BJ (cell line): Measurements from ENCODE around the gene HLA-F. TPM values are rescaled to one million over a fixed set of nuclear protein-coding genes. Genes with fewer than 3 reads are reported as not detected.

Source experiments
- CTCF ChIA-PET: fragments of 350-600 bp; formaldehyde crosslinking; extraction: SDS; loops from one replicate; lab custom pipeline; 2021; ENCODE audit warnings: antibody characterized with exemption, inconsistent platforms; lab: Yijun Ruan, JAX
- POLR2A ChIA-PET: fragments of 300-600 bp; sonication (Branson Sonifier 250); formaldehyde crosslinking; extraction: SDS; loops from one replicate; lab custom pipeline; 2021; ENCODE audit warnings: antibody characterized with exemption; lab: Charles Lee
- DNase-seq: peaks from one replicate; pipeline ENCODE4 v3.0.0-alpha.2; 2011; ENCODE audit warnings: low read depth
- H3K27me3 ChIP-seq: 2 replicates; pipeline ENCODE4 v1.6.0; 2011; ENCODE audit warnings: low read length; ENCODE audit not compliant: control insufficient read depth, insufficient read depth
- H3K36me3 ChIP-seq: 2 replicates; pipeline ENCODE4 v1.5.1; 2011; ENCODE audit warnings: low read length; ENCODE audit not compliant: control insufficient read depth, insufficient read depth
- H3K4me3 ChIP-seq: 2 replicates; pipeline ENCODE4 v1.5.1; 2011; ENCODE audit warnings: low read depth, mild to moderate bottlenecking, control low read depth, low read length
- polyA plus RNA-seq: library from polyadenylated mRNA; depleted of rRNA; stranded (reverse); fragments of >200 nt; gene quantifications from 2 replicates; pipeline ENCODE4 v1.2.3, GENCODE V29; 2011
- TF ChIP-seq, protein P1 (sequence below): IDR thresholded peaks from 2 replicates; pipeline ENCODE4 v1.5.1; 2011; ENCODE audit warnings: low read depth, mild to moderate bottlenecking, control low read depth, inconsistent platforms, low read length, moderate library complexity; ENCODE audit not compliant: insufficient read depth

Gene HLA-F
- polyA plus RNA-seq, 1 experiment, result 30.7 TPM

DNA sequence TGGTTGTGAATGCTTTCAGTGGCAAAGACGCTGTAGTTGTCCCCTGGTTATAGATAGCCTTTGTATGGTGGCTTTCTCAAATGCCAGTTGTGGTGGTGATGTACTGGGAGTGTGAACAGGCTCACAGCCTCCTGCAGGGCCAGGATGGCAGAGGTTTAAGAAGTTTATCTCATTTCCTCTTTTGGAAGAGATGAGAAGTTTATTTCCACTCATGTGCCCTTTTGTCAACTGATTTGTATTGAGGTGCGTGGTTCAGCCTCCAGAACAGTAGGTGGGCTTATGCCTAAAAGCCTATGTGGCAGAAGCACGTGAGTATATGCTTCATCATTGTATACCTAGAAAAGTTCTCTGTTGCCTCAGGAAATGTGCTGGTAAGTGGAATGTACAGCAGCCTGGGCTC, 28.6 kb upstream of the HLA-F start:
- POLR2A ChIA-PET, result no interaction called here
- no peak for DNase-seq
- CTCF ChIA-PET, result interaction anchor here (1.6 to 4.1 kb wide), 2 partner anchors 41 to 156 kb away, joined by 4 to 30 read pairs; no protein-coding TSS in a partner anchor
- TF ChIP-seq, protein P1, sequence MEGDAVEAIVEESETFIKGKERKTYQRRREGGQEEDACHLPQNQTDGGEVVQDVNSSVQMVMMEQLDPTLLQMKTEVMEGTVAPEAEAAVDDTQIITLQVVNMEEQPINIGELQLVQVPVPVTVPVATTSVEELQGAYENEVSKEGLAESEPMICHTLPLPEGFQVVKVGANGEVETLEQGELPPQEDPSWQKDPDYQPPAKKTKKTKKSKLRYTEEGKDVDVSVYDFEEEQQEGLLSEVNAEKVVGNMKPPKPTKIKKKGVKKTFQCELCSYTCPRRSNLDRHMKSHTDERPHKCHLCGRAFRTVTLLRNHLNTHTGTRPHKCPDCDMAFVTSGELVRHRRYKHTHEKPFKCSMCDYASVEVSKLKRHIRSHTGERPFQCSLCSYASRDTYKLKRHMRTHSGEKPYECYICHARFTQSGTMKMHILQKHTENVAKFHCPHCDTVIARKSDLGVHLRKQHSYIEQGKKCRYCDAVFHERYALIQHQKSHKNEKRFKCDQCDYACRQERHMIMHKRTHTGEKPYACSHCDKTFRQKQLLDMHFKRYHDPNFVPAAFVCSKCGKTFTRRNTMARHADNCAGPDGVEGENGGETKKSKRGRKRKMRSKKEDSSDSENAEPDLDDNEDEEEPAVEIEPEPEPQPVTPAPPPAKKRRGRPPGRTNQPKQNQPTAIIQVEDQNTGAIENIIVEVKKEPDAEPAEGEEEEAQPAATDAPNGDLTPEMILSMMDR, result no peak
- no peaks in the 10 kb centered on the region for H3K36me3 ChIP-seq
- no peak overlapping the region for H3K4me3 ChIP-seq
- H3K27me3 ChIP-seq, result no peaks in the 10 kb centered on the region

DNA sequence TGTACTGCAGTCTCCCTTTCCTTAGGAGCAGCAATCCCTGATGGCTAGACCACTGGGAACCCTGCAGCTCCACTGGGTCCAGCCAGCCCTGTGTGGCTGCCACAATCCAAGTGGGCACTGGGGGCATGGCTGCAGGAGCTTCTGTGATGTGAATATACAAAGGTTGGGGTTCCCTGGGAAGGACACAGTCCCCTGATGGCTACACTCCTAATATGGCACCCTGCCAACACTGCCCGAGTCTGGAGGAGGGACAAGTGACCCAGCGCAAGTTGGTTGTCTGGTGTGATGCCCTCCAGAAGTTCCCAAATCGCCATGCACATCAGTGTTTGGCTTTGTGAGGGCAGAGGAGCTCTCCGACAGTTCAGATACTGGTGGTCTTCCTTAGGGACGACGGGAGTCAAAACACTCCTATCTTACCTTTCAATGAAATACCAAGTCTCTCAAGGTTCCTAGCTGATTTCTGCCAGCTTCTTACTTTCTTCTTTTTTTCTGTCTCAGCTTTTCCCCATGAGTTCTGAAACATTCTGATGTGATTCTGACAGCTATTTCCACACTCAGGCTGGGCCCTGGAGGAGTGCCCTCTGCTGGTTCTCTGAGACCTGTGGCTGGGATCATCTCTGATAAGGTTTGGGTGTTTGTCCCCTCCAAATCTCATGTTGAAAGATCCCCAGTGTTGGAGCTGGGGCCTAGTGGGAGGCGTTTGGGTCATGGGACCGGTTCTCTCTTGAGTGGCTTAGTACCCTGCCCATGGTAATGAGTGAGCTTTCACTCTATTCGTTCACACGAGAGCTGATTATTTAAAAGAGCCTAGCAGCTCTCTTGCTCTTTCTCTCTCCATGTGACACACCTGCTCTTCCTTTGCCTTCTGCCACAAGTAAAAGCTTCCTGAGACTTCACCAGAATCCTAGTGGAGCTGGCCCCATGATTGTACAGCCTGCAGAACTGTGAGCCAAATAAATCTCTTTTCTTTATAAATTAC, 26.8 kb upstream of the HLA-F start:
- no peak for DNase-seq
- H3K27me3 ChIP-seq, result no peaks in the 10 kb centered on the region
- CTCF ChIA-PET, result interaction anchor here (0.6 to 4.1 kb wide), 15 partner anchors 8 to 317 kb away, joined by 3 to 34 read pairs (median 3); no protein-coding TSS in a partner anchor
- no peak overlapping the region for H3K4me3 ChIP-seq
- POLR2A ChIA-PET, result interaction anchor here (0.6 kb wide), 1 partner anchor 587 kb away, joined by 3 read pairs; no protein-coding TSS in a partner anchor
- TF ChIP-seq, protein P1, result peak; percentile 59
- H3K36me3 ChIP-seq, result no peaks in the 10 kb centered on the region

DNA sequence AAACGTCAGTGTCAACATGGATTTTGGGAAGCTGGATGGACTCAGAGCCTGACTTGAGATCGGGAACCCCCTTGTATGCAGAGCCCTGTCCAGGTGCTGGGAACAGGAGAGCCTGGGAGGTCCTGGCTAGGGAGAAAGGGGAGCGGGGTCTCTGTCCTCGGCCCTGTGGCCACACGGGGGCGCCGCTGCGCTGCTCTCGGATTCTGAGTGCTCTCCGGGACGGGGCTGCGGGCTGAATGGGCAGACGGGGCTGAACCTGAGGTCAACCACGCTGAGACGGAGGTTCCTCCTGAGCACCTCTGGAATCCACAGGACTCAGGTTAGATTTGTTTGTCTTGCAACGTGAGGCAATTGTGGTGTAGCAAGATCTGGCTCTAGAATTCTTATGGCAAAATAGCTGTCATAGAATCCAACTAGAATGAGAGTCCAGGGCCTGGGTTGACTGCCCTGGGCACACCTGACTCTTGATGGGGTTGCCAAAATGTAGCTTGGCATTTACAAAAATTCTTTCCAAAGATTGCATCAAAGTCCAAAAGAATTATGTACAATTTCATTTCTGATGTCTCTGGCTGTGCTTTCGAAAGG, 20.6 kb upstream of the HLA-F start:
- ChIA-PET CTCF (interaction anchor here (0.5 to 1.8 kb wide), 7 partner anchors 31 to 132 kb away, joined by 3 to 5 read pairs (median 4); no protein-coding TSS in a partner anchor), POLR2A (no interaction called here)
- H3K27me3 ChIP-seq, result peaks cover 5% of the 10 kb centered on the region
- no peaks in the 10 kb centered on the region for H3K36me3 ChIP-seq
- TF ChIP-seq, protein P1, result peak; percentile 44
- DNase-seq, result no peak
- H3K4me3 ChIP-seq, result no peak overlapping the region

DNA sequence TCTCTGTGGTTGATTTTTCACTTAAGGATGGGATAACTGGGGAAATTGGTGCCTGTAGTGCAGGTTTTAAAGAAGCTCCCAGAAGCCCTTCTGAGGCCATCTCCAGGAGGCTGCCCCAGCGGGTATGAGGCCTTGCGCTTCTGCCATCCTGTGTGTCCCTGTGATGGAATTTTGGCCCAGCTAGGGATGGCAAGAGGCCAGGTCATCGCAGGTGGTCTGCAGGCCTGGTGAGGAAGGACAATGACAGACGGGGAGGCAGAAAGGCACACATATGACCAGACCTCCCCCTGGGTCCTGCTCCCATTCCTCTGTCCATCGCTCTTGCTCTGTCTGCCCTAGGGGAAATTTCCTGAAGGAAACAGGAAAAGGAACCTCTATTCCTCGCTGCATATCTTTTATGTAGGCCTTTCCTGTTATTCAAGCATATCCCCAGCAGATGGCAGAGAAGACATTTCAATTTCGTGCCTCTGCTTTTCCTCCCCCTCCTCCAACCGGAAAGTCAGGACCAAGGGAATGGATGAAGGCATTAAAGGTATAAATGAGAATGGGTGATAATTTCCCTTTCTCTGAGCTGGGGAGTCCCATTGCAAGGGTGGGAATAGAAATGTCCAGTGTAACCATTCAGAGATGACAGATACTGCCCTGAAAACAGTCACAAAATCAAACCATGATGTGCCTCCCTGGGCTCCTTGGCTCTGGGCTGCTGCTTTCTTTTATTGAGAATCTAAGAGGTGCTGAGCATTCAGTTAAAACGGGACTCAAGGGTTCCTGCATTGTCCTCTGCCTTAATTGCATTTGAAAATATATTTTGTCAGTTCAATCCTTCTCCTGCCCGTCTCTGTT, 17.6 kb upstream of the HLA-F start:
- TF ChIP-seq, protein P1, result peak; percentile 63
- Histone ChIP-seq H3K27me3 (peaks cover 9% of the 10 kb centered on the region), H3K4me3 (no peak overlapping the region), H3K36me3 (no peaks in the 10 kb centered on the region)
- CTCF ChIA-PET, result interaction anchor here (0.6 to 4.8 kb wide), 11 partner anchors 9 to 1174 kb away, joined by 3 to 25 read pairs (median 3); no protein-coding TSS in a partner anchor
- no peak for DNase-seq
- POLR2A ChIA-PET, result interaction anchor here (0.6 kb wide), 1 partner anchor 39 kb away, joined by 3 read pairs; no protein-coding TSS in a partner anchor
